ENCODE results near the gene CCDC167. TPM values are rescaled to one million over a fixed set of nuclear protein-coding genes. Genes with fewer than 3 reads are reported as not detected.

Gene CCDC167
- total RNA-seq, 3 donors from 2014 or later (not counting 1 experiment from before 2014, with no cell fraction given), result 10.2 to 27.4 (median 19.4) TPM

- H3K36me3 ChIP-seq (ENCODE audit: control insufficient read depth, insufficient read depth, low read length), result peaks cover 59% of the 10 kb centered on the region
- Mint-ChIP-seq H3K27me3 (ENCODE audit: low read depth in 2 of 2) (no peaks in the 10 kb centered on the region), H3K36me3 (no peaks in the 10 kb centered on the region), H3K27ac (no peak overlapping the region), H3K4me1 (peaks cover 7 to 8% of the 10 kb centered on the region in 2 donors), H3K4me3 (no peak overlapping the region), H3K9me3 (no peaks in the 10 kb centered on the region)
- ATAC-seq (no peak), DNase-seq (no peak)
- H3K27me3 ChIP-seq (ENCODE audit: control insufficient read depth, insufficient read depth, low read length), result no peaks in the 10 kb centered on the region
- H3K4me3 ChIP-seq (ENCODE audit: low read length), result no peak overlapping the region
- no peaks in the 10 kb centered on the region for H3K9me3 ChIP-seq (ENCODE audit: control insufficient read depth, insufficient read depth, low read length)
- 93% methylated on average over 11 of the region's 11 CpGs for WGBS (ENCODE audit: insufficient coverage)
- intact Hi-C loops (cut with micrococcal nuclease), result no loop called here
- no peak for TF ChIP-seq CTCF (IDR thresholded peaks at IDR 0.05)
- H3K27ac ChIP-seq (ENCODE audit: low read length), result no peak overlapping the region
- H3K4me1 ChIP-seq (ENCODE audit: control insufficient read depth, insufficient read depth, low read length), result peaks cover 13% of the 10 kb centered on the region
Measured at GRCh38 chr6:37483252-37483901, 16.3 kb downstream of the CCDC167 start.

GRCh38 chr6:37482606-37483251, 17.0 kb downstream of the CCDC167 start:
- H3K27ac Mint-ChIP-seq, result no peak overlapping the region

GRCh38 chr6:37481711-37482605, 17.7 kb downstream of the CCDC167 start:
- Mint-ChIP-seq H3K4me3 (no peak overlapping the region), H3K27ac (no peak overlapping the region), H3K4me1 (no peaks in the 10 kb centered on the region), H3K36me3 (no peaks in the 10 kb centered on the region), H3K9me3 (no peaks in the 10 kb centered on the region), H3K27me3 (ENCODE audit: low read depth in 2 of 2) (no peaks in the 10 kb centered on the region)
- H3K27ac ChIP-seq (ENCODE audit: low read length), result no peak overlapping the region
- no peaks in the 10 kb centered on the region for H3K9me3 ChIP-seq (ENCODE audit: control insufficient read depth, insufficient read depth, low read length)
- intact Hi-C loops (cut with micrococcal nuclease), result no loop called here
- H3K27me3 ChIP-seq (ENCODE audit: control insufficient read depth, insufficient read depth, low read length), result no peaks in the 10 kb centered on the region
- DNase-seq, result no peak
- no peak for ATAC-seq
- TF ChIP-seq CTCF (IDR thresholded peaks at IDR 0.05), result no peak
- H3K4me3 ChIP-seq (ENCODE audit: low read length), result no peak overlapping the region
- 89% methylated on average over 14 of the region's 15 CpGs for WGBS (ENCODE audit: insufficient coverage)
- peaks cover 68% of the 10 kb centered on the region for H3K36me3 ChIP-seq (ENCODE audit: control insufficient read depth, insufficient read depth, low read length)
- H3K4me1 ChIP-seq (ENCODE audit: control insufficient read depth, insufficient read depth, low read length), result peaks cover 13% of the 10 kb centered on the region

More at GRCh38 chr6:37482606-37483251, 17.0 kb downstream of the CCDC167 start:
- 93% methylated on average over 10 of the region's 10 CpGs for WGBS (ENCODE audit: insufficient coverage)
- no peak for TF ChIP-seq CTCF (IDR thresholded peaks at IDR 0.05)
- no peak overlapping the region for H3K4me3 ChIP-seq (ENCODE audit: low read length)
- peaks cover 61% of the 10 kb centered on the region for H3K36me3 ChIP-seq (ENCODE audit: control insufficient read depth, insufficient read depth, low read length)
- Mint-ChIP-seq H3K36me3 (no peaks in the 10 kb centered on the region), H3K9me3 (no peaks in the 10 kb centered on the region), H3K4me3 (no peak overlapping the region), H3K27me3 (ENCODE audit: low read depth in 2 of 2) (no peaks in the 10 kb centered on the region), H3K4me1 (peaks cover under 1 to 3% of the 10 kb centered on the region in 2 donors)
- no peak for ATAC-seq
- H3K27me3 ChIP-seq (ENCODE audit: control insufficient read depth, insufficient read depth, low read length), result no peaks in the 10 kb centered on the region
- no peaks in the 10 kb centered on the region for H3K9me3 ChIP-seq (ENCODE audit: control insufficient read depth, insufficient read depth, low read length)
- intact Hi-C loops (cut with micrococcal nuclease), result no loop called here
- no peak overlapping the region for H3K27ac ChIP-seq (ENCODE audit: low read length)
- peaks cover 13% of the 10 kb centered on the region for H3K4me1 ChIP-seq (ENCODE audit: control insufficient read depth, insufficient read depth, low read length)
- no peak for DNase-seq
